OCI-LY1 (cell line): ENCODE measurements around the gene RFX8.

Experiments used
- H2AFZ ChIP-seq: fragments of 200-600 bp; sonication (generic), shearing (Covaris generic); 2 replicates; pipeline ENCODE4 v1.6.0; 2014; ENCODE audit warnings: antibody characterized with exemption, mild to moderate bottlenecking, low read length
- H3F3A ChIP-seq: fragments of 200-600 bp; sonication (generic), shearing (Covaris generic); 2 replicates; pipeline ENCODE4 v1.6.0; 2014; ENCODE audit warnings: mild to moderate bottlenecking, antibody characterized with exemption, low read length, moderate library complexity; ENCODE audit not compliant: insufficient read depth
- H3K27ac ChIP-seq: fragments of 200-600 bp; sonication (generic); 2 replicates; pipeline ENCODE4 v1.5.1; 2014; ENCODE audit warnings: low read length, mixed run types, mild to moderate bottlenecking, low read depth; ENCODE audit not compliant: poor library complexity, severe bottlenecking
- H3K27me3 ChIP-seq: fragments of 200-600 bp; sonication (generic); 2 replicates; pipeline ENCODE4 v1.6.0; 2014; ENCODE audit warnings: antibody characterized with exemption, mild to moderate bottlenecking, low read length, moderate library complexity; ENCODE audit not compliant: insufficient read depth
- H3K36me3 ChIP-seq: fragments of 200-600 bp; sonication (generic); 2 replicates; pipeline ENCODE4 v1.6.1; 2014; ENCODE audit warnings: mild to moderate bottlenecking, antibody characterized with exemption, low read length, moderate library complexity, mixed read lengths; ENCODE audit not compliant: insufficient read depth
- H3K4me1 ChIP-seq: fragments of 200-600 bp; sonication (generic); 2 replicates; pipeline ENCODE4 v1.5.1; 2014; ENCODE audit warnings: mild to moderate bottlenecking, low read length, moderate library complexity; ENCODE audit not compliant: insufficient read depth, severe bottlenecking
- H3K4me2 ChIP-seq: fragments of 200-600 bp; sonication (generic), shearing (Covaris generic); 2 replicates; pipeline ENCODE4 v1.6.1; 2014; ENCODE audit warnings: low read length
- H3K4me3 ChIP-seq: fragments of 200-600 bp; sonication (generic); 2 replicates; pipeline ENCODE4 v1.5.1; 2014; ENCODE audit warnings: low read length, low read depth, mild to moderate bottlenecking, mixed read lengths; ENCODE audit not compliant: poor library complexity, severe bottlenecking
- H3K79me2 ChIP-seq: fragments of 200-600 bp; shearing (Covaris generic); 2 replicates; pipeline ENCODE4 v1.6.1; 2016; ENCODE audit warnings: mixed run types, low read length, mixed read lengths; ENCODE audit not compliant: insufficient read depth
- H3K9ac ChIP-seq: fragments of 200-600 bp; sonication (generic), shearing (Covaris generic); 2 replicates; pipeline ENCODE4 v1.6.1; 2014; ENCODE audit warnings: mild to moderate bottlenecking, low read length, mixed read lengths
- H3K9me2 ChIP-seq: fragments of 200-600 bp; sonication (generic), shearing (Covaris generic); 2 replicates; pipeline ENCODE4 v1.6.1; 2014; ENCODE audit warnings: low read depth, mild to moderate bottlenecking, low read length, mixed read lengths
- H3K9me3 ChIP-seq: fragments of 200-600 bp; shearing (Covaris generic); 2 replicates; pipeline ENCODE4 v1.6.1; 2014; ENCODE audit warnings: low read length, mixed read lengths
- H4K20me1 ChIP-seq: fragments of 200-600 bp; sonication (generic), shearing (Covaris generic); 2 replicates; pipeline ENCODE4 v1.6.0; 2016; ENCODE audit warnings: mild to moderate bottlenecking, low read length; ENCODE audit not compliant: insufficient read depth
- CTCF ChIP-seq: fragments of 200-600 bp; sonication (generic), shearing (Covaris generic); IDR thresholded peaks from 2 replicates; pipeline ENCODE4 v1.5.1; 2017; ENCODE audit warnings: mild to moderate bottlenecking, antibody characterized with exemption, low read length, moderate library complexity, mixed read lengths
- EZH2 ChIP-seq: fragments of 200-600 bp; sonication (generic), shearing (Covaris generic); IDR thresholded peaks from 2 replicates; pipeline ENCODE4 v1.8.0; 2017; ENCODE audit warnings: borderline replicate concordance, mixed run types, mild to moderate bottlenecking, antibody characterized with exemption, low read length, moderate library complexity, mixed read lengths

Gene RFX8

DNA sequence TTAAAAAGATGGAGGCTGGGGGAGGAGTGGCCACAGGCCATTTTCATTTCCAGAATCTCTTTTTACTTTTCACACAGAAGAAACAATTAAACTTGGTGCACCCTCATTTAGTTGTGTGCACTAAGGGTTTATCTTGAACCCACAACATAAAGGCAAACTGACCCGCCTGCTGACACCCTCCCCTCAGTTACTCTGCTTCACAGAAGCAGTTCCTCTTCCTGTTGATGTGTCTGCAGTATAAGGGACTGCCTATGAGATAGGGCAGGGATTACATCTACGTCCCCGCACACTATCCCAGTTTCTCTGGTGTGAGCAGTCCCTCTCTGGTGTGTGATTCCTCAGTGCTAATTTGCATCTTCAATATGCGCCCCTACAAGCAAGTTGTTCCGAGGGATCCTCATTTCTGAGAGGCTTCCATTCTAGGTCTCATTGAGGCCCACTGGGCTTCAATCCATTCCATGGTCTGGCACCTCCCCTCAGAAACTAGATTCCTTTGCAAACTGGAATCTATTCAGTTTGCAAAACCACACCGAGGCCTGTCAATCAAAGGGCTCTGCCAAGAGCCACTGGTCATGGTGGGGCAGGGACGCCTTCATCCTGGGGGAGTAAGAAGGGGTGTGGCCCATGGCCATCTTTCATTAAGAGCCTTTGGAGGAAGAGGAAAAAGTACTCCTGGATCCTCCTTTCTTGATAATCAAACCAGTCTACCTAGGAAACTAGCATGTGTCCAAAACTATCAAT is 99.9 kb downstream of the RFX8 start:
- Histone ChIP-seq H3K27me3 (peaks cover 3% of the 10 kb centered on the region; the same call in 1 of the 2 replicates), H3K9ac (no peak overlapping the region), H3K4me1 (no peaks in the 10 kb centered on the region), H3K4me2 (no peak overlapping the region), H3K36me3 (no peaks in the 10 kb centered on the region), H3K9me2 (no peaks in the 10 kb centered on the region), H3F3A (no peaks in the 10 kb centered on the region), H3K79me2 (no peaks in the 10 kb centered on the region), H3K9me3 (no peaks in the 10 kb centered on the region), H3K27ac (no peak overlapping the region), H2AFZ (no peak overlapping the region), H4K20me1 (no peaks in the 10 kb centered on the region), H3K4me3 (no peak overlapping the region)
- no peak for TF ChIP-seq CTCF
- no peak for TF ChIP-seq EZH2

GRCh38 chr2:101372792-101373191 is 102.1 kb downstream of the RFX8 start:
- Histone ChIP-seq H3K27ac (no peak overlapping the region), H2AFZ (no peak overlapping the region)

DNA sequence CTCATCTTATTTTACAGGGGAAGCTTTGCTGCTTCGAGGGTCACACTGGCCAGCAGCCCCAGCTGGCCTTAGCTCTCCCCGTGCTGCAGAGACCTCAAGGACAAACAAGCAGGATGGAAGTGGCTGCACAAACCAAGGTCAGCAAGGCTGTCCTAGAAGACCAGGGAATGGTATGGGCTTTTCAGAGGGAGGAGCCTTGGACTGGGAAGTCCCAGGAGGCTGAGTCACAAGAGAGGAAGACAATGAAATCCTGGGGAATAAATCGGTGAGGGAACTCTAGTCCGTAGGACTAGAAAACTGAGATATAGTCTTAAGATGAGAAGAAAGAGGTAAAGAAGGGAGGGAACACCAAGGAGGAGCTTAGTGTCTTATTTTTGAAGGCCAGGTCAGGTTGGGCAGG is 103.3 kb downstream of the RFX8 start:
- Histone ChIP-seq H3K36me3 (no peaks in the 10 kb centered on the region), H3K4me3 (no peak overlapping the region), H3K27me3 (0 out of 2 replicates have a peak, but pooled peaks cover 3% of the 10 kb centered on the region), H3F3A (no peaks in the 10 kb centered on the region), H3K79me2 (no peaks in the 10 kb centered on the region), H3K9me3 (no peaks in the 10 kb centered on the region), H4K20me1 (no peaks in the 10 kb centered on the region), H3K9me2 (no peaks in the 10 kb centered on the region), H3K4me1 (no peaks in the 10 kb centered on the region), H3K9ac (no peak overlapping the region), H3K4me2 (no peak overlapping the region), H3K27ac (no peak overlapping the region), H2AFZ (no peak overlapping the region)
- TF ChIP-seq EZH2 (no peak), CTCF (no peak)

More at GRCh38 chr2:101372792-101373191, 102.1 kb downstream of the RFX8 start:
- Histone ChIP-seq H3K4me1 (no peaks in the 10 kb centered on the region), H4K20me1 (no peaks in the 10 kb centered on the region), H3K4me2 (no peak overlapping the region), H3K36me3 (no peaks in the 10 kb centered on the region), H3K9ac (no peak overlapping the region), H3K4me3 (no peak overlapping the region), H3K9me2 (no peaks in the 10 kb centered on the region), H3K79me2 (no peaks in the 10 kb centered on the region), H3F3A (no peaks in the 10 kb centered on the region), H3K9me3 (no peaks in the 10 kb centered on the region), H3K27me3 (0 out of 2 replicates have a peak, but pooled peaks cover 3% of the 10 kb centered on the region)
- TF ChIP-seq CTCF (no peak), EZH2 (no peak)
